Cardiac muscle cell (in vitro differentiated cells and primary cell): ENCODE data around the gene DRAXIN. TPM values are rescaled to one million over a fixed set of nuclear protein-coding genes. Genes with fewer than 3 reads are reported as not detected.

ENCODE experiments used
- DNase-seq, 2 donors: peaks; one replicate each; pipeline versions ENCODE4 v3.0.0 to v3.0.0-alpha.2; 2010 to 2017; ENCODE audit warnings: low read depth in 1 of 2, low spot score in 1 of 2
- H3K27ac ChIP-seq: fragments of 200-600 bp; sonication (generic); 2 replicates; pipeline ENCODE4 v1.5.1; 2016
- H3K27me3 ChIP-seq: fragments of 200-600 bp; sonication (generic); 2 replicates; pipeline ENCODE4 v1.6.0; 2016; ENCODE audit warnings: control low read depth
- H3K36me3 ChIP-seq: fragments of 200-600 bp; sonication (generic); 2 replicates; pipeline ENCODE4 v1.5.1; 2016; ENCODE audit warnings: control low read depth
- H3K4me1 ChIP-seq: fragments of 200-600 bp; sonication (generic); 2 replicates; pipeline ENCODE4 v1.8.1; 2017; ENCODE audit warnings: low read depth, mild to moderate bottlenecking, mixed run types
- H3K4me3 ChIP-seq: fragments of 200-600 bp; sonication (generic); 2 replicates; pipeline ENCODE4 v1.5.1; 2016; ENCODE audit warnings: mild to moderate bottlenecking
- H3K9me3 ChIP-seq: fragments of 200-600 bp; sonication (generic); 2 replicates; pipeline ENCODE4 v1.5.1; 2017; ENCODE audit warnings: low read depth, mild to moderate bottlenecking, control low read depth
- polyA plus RNA-seq: library from polyadenylated mRNA; unstranded; fragments of >200 nt; fragmentation: Nextera tagmentation; extraction: Ambion mirVana; gene quantifications from 2 replicates; pipeline ENCODE4 v1.2.1, GENCODE V29; 2016
- total RNA-seq: library from RNA; depleted of rRNA; stranded (reverse); fragments of >200 nt; gene quantifications from 2 replicates; pipeline ENCODE4 v1.2.3, GENCODE V29; 2016
- TF ChIP-seq, protein P1 (sequence below): IDR thresholded peaks from 2 replicates; pipeline ENCODE4 v1.5.1; 2012; ENCODE audit warnings: low read depth, mild to moderate bottlenecking, low read length

DRAXIN gene
- total and polyA plus RNA-seq, 2 experiments from 2014 or later: 0.36 TPM; not detected in 1

DNA sequence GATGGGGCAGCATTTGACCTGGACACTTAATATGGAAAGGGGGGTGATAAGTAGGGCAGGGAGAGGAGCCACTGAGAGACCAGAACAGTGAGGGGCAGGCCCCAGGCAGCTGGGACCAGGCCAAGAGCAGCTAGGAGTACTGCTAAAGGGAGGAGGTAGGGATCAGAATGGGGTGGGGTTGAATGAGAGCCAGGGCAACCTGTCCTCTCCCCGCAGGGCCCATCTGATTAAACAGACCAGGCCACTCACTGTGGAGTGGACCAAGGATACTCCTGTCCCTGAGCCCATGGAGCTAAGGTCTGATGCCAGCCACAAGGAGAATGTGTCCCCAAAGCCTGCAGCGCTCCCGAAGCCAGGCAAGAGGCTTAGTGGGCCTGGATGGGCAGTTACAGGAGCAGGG is 72.6 kb downstream of the DRAXIN start:
- no peak overlapping the region for H3K4me3 ChIP-seq
- H3K4me1 ChIP-seq: no peaks in the 10 kb centered on the region
- H3K27ac ChIP-seq: no peak overlapping the region
- no peaks in the 10 kb centered on the region for H3K36me3 ChIP-seq
- peaks cover 22% of the 10 kb centered on the region for H3K27me3 ChIP-seq
- no peak for DNase-seq
- TF ChIP-seq, protein P1, sequence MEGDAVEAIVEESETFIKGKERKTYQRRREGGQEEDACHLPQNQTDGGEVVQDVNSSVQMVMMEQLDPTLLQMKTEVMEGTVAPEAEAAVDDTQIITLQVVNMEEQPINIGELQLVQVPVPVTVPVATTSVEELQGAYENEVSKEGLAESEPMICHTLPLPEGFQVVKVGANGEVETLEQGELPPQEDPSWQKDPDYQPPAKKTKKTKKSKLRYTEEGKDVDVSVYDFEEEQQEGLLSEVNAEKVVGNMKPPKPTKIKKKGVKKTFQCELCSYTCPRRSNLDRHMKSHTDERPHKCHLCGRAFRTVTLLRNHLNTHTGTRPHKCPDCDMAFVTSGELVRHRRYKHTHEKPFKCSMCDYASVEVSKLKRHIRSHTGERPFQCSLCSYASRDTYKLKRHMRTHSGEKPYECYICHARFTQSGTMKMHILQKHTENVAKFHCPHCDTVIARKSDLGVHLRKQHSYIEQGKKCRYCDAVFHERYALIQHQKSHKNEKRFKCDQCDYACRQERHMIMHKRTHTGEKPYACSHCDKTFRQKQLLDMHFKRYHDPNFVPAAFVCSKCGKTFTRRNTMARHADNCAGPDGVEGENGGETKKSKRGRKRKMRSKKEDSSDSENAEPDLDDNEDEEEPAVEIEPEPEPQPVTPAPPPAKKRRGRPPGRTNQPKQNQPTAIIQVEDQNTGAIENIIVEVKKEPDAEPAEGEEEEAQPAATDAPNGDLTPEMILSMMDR: no peak
- H3K9me3 ChIP-seq: no peaks in the 10 kb centered on the region

- Histone ChIP-seq H3K27ac (no peak overlapping the region), H3K4me3 (no peak overlapping the region), H3K9me3 (no peaks in the 10 kb centered on the region), H3K4me1 (no peaks in the 10 kb centered on the region), H3K36me3 (no peaks in the 10 kb centered on the region), H3K27me3 (peaks cover 22% of the 10 kb centered on the region)
- TF ChIP-seq, protein P1: no peak
- no peak for DNase-seq
These were observed 73.0 kb downstream of the DRAXIN start for GRCh38 chr1:11764519-11764918.

DNA sequence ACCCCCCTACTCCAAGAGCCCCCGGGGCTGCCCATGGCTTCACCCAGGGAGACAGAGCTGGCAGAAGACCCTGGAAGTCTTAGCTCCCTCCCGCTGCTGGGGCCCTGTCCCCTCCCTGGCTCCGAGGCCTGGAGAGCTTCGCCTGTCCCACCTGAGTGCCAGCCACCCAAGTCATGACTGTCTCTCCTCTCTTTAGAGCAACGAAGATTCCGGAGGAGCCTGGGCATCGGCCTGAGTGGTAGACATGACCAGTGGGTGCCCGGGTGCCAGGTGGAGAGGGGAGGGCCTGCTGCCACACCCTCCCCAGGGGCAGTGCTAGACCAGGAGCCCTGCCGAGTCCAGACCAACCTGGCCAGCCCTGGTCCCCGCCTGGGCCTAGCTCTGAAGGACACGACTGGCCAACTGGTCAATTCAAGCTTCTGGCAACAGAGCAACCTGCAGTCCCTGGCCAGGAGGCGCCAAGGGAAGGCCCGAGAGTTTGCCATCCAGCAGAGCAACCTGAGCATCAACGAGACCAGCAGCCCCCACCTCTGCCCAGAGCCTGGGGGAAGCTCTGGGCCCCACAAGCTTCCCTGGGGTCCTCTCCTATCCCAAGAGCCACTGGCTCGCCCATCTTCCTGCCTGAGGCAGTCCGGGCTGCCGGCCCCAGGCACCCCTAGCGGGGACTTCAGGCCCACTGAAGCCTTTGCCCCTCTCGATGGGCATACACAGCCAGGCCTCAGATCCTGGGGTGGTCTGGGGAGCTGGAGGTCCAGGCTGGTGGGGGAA is 74.3 kb downstream of the DRAXIN start:
- Histone ChIP-seq H3K4me3 (no peak overlapping the region), H3K27ac (no peak overlapping the region), H3K27me3 (peaks cover 18% of the 10 kb centered on the region), H3K36me3 (no peaks in the 10 kb centered on the region), H3K9me3 (no peaks in the 10 kb centered on the region), H3K4me1 (no peaks in the 10 kb centered on the region)
- TF ChIP-seq, protein P1: no peak
- no peak for DNase-seq

DNA sequence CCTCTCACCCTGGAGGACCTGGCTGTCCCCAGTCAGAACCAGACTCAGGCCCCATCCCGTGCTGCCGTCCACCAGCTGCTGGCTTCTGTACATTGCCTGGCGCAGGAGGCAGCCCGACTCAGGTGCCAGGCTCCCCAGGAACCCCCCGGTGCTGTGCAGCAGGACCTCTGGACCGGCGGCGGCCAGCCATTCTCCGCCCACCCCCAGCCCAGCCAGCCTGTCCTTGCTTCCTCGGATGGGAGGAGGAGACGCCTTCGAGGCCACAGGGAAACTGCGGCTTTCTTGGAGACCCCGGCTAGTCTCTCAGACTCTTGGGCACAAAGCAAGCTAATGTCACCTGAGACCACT is 74.9 kb downstream of the DRAXIN start:
- Histone ChIP-seq H3K36me3 (no peaks in the 10 kb centered on the region), H3K9me3 (no peaks in the 10 kb centered on the region), H3K27ac (no peak overlapping the region), H3K27me3 (peaks cover 12% of the 10 kb centered on the region), H3K4me1 (no peaks in the 10 kb centered on the region), H3K4me3 (no peak overlapping the region)
- TF ChIP-seq, protein P1: no peak
- no peak for DNase-seq

DNA sequence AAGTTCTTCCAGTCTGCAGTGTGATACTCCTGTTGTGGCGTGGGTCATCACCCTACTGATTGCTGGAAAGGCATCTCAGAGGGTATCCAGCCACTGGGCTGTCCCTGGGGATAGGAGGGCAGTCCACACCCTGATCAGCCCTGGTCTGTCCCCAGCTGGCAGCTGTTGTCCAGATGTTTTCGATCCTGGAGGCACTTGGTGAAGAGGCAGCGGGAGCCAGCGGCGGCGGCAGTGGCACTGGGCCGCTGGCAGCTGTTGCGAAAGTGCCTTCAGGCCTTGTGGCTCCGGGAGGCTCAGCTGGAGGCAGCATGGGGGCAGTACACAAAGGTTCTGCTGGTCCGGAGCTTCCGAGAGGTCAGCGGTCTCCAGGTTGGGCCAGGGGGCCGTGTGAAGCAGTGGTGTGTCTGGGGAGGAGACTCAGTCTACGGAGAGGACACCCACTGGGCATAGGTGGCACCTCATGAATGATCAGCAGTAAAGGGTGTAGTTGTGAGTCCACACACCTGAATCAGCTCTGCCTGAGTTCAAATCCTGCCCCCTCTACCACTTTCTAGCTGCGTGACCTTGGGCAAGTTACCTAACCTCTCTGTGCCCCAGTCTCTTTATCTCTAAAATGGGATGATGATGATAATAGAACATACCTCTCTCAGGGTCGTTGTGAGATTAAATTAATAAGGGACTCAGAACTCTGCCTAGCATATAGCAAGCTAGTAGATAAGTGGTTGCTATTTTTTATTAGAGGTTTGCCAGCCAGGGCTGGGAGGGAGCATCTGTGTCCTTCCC is 76.6 kb downstream of the DRAXIN start:
- Histone ChIP-seq H3K27ac (no peak overlapping the region), H3K36me3 (no peaks in the 10 kb centered on the region), H3K4me3 (no peak overlapping the region), H3K27me3 (no peaks in the 10 kb centered on the region), H3K9me3 (no peaks in the 10 kb centered on the region), H3K4me1 (no peaks in the 10 kb centered on the region)
- DNase-seq: no peak
- TF ChIP-seq, protein P1: no peak
